DMS79 (cell line): ENCODE data around the gene POLR1A.
A peak's percentile ranks its signal among the peaks of the same experiment; 100 is the strongest.
"Not testable (repeated sequence)": the region's sequence is repeated elsewhere in the genome, so short reads cannot be mapped to it uniquely, and the experiment has no call there.

Experiments used
- DNase-seq: peaks from one replicate; lab custom pipeline; 2025; lab: John Stamatoyannopoulos, UW

Gene POLR1A

DNA sequence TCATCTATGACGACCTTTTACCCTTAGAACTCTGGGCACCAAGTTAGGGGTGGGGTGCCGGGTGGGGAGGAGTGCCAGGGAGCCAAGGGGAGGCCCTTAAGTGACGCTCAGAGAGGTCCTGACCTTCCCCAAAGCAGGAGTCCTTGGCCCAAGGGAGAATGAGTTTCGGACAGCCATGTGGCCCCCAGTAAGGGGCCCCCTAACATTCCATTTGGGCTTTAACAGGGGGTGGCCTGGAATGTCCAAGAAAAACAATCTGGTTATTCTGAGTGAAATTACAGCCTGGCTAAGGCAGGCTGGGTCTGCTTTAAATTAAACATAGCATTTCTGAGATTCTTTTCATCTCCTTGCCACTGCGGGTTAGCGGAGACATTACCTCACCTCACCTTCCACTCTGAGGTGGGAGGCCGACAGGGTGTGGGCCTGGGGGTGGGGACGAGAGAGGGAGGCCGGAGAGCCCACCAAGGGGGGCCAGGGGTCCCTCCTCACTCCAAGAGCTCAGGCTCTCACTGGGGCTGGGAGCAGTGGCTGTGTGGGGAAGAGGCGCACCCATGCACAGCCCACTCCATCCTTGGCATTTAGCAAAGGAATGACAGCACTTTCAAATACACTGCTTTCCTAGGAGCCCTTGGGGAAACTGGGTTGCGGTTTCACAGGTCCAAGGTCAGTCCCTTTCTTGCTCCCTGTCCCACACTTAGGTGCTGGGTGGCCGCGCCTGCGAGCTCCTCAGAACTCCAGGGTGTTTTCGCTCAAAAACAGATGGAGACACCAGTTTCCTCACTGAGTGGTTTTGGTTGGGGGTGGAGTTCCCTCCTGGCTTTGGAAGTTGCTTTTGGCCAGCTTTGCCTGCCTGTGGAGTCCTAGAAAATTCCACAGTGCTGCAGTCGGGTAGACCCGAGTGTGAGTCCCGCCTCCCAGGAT lies 107.4 kb downstream of the POLR1A start:
- DNase-seq, result no peak

DNA sequence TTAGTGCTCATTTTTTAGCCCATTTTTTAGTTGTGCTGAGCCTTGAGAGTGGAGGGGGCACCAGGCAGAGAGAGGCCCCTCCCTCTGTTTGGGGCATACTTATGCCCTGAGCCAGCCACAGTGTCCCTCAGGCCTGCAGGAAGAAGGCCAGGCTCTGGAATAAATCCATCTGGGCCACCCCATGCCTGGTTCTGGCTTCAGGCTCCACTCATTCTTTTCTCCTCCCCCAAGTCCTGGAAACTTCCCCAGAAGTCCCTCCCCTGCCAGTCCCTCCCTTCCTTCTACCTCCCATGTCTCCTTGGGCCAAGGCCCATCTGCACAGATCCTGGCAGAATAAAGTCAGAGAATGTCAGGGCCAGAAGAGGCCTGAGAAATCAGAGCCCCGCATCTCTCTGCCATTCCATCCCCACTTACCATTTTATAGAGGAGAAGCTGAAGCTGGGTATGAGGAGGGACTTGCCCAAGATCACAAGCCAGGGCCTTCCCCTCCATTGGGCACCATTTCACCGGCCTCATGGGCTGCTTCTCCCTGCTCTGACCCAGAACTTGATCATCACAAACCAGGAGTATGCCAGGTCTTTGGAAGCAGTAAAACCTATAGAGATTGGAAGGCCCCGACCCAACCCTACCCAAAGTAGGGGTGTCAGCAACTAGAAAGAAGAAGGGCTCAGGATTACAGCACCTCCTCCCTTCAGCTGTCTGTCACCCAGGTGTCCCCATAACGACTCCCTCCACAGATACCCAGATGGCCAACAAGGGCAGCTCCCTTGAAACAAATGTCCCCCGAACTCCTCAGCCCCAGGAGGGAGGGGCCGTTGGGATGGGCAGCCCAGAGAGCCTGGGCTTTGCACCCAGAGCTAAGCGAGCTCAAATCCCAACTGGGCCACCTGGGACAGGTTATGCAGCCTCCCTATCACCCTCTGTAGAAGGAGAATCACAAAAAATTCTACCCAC lies 108.4 kb downstream of the POLR1A start:
- DNase-seq, result no peak

- DNase-seq, result peak; percentile 16
These were observed 109.1 kb downstream of the POLR1A start for GRCh38 chr2:85996591-85996990.

GRCh38 chr2:85995648-85996529 lies 109.8 kb downstream of the POLR1A start:
- DNase-seq, result no peak

- no peak for DNase-seq
These were observed 110.6 kb downstream of the POLR1A start for GRCh38 chr2:85994897-85995647.

- no peak for DNase-seq
These were observed 111.3 kb downstream of the POLR1A start for GRCh38 chr2:85994421-85994777.

DNA sequence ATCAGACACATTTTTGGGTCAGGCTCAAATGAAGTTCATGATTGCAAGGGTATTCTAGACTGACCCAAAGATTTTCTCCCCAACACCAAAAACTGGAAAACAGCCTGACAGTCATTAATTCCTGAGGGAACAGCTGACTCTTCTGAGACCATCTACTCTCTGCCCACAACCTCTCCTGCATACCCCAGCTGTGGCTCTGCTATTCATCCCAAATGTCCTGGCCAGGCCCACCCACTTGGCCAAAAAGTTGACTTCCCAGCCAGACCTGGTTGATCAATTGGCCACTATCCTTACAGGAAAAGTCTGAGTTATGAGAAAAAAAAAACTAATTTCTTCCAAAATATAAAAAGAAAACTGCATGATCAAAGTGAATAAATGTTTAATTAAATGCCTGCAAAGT lies 113.1 kb downstream of the POLR1A start:
- no peak for DNase-seq

GRCh38 chr2:85992053-85992452 lies 113.6 kb downstream of the POLR1A start:
- DNase-seq, result not testable (repeated sequence)

- no peak for DNase-seq
These were observed 115.6 kb downstream of the POLR1A start for GRCh38 chr2:85990084-85990483.

GRCh38 chr2:85989288-85989865 lies 116.3 kb downstream of the POLR1A start:
- DNase-seq, result no peak

DNA sequence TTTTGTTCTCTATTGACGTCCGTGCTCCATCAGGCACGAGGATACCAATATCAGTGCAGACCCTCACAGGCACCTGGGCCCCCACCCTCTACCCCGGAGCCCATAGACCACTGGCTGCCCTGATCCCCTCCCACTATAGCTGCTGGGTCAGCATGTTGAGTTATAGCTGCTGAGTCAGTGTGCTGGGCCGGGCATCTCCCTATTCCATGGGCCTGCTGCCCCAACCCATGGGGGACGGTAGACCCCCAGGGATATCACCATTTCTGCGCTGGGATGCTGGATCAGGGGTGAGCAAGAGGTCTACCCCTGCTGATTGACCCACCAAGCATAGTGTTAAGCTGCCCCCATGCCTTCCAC lies 116.8 kb downstream of the POLR1A start:
- DNase-seq, result no peak

- no peak for DNase-seq
These were observed 117.3 kb downstream of the POLR1A start for GRCh38 chr2:85988175-85988913.

DNA sequence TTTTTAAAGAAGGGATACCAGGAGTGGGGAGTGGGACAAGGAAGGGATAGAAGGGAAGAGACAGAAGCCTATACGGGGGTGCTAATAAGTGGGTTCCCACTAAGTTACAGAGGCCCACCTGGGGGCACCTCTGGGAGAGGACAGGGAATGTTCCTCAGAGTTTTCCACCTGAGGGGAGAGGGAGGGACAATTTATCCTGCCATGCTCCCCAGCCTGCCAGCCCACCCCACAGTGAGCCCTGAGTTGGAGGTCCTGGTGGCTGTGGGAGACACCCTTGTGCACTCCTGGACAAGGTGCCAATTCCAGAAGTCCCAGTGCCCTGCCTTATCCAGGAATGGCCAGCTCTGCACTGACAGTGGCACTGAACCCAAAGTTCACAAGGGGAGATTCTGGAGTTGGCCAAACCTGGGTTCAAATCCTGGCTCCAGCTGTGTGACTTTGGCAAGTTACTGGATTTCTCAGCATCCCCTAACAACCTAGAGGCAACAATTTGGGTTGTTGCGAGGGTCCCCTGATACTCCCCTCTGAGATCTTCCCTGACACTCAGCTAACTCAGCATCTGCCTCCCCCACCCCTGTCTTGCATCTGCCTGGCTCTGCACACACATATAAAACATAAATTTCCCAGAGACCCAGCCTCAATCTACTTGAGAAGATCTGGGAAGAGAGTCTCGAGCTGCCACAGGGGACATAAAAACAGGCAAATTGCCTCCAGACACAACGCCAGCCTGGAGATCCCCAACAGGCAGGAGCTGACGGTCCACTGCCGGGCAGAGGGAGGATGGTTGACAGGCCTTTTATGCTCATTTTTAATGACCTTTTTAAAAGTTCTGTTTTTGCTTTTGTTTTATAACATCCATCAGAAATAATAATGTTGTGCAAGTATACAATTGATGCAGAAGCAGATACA lies 118.2 kb downstream of the POLR1A start:
- DNase-seq, result no peak

DNA sequence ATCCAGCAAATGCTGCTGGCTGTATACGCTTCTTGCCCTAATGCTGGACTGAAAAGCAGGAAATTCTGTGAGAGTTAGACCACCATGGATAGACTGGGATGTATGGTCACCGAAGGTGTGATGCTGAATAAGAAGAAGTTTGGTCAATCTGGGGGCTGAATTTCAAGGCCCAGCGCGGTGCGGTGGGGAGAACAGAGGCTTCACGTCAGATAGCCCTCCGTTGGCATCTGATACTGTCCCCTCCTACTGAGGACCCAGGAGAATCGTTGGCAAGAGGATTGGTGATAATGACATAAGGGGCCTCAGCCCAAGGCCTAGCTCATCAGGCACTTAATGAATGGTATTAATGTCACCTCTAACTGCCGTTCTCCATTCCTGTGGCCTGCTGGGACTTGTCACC lies 119.6 kb downstream of the POLR1A start:
- no peak for DNase-seq

DNA sequence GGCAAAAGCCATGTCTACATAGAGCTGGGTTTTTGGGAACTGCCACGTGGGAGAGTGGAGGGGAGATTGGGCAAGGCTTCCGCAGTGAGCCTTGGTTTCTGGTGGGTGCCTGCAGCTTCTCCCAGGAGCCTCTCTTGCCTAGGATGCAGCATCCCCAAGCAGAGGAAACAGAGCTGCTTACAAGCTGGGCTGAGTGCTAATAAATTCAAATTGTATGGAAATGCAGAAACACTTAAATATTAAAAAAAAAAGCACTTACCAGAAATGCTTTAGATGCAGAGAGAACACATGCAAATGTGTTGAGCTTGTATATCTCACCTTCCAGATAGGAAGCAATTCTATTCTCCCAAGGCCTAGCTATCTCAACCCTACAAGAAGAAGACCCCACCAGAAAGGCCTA lies 120.9 kb downstream of the POLR1A start:
- no peak for DNase-seq

DNA sequence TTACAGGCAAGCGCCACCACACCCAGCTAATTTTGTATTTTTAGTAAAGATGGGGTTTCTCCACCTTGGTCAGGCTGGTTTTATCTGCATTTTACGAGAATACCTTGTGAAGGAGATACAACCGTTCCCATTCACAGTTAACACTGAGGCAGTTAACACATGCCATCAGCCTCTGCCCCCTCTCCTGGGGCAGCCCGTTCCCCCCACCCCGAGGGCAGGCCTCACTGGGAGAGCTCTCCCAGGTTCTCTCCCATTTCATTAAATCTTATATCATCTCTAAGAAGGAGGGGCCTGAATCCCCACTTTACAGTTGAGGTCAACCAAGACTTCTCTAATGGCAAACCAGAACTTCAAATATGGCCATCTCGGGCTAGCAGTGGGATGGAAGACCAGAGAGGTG lies 121.9 kb downstream of the POLR1A start:
- DNase-seq, result no peak

GRCh38 chr2:85981579-85982247 lies 124.0 kb downstream of the POLR1A start:
- DNase-seq, result no peak
